Esophagus muscularis mucosa (tissue), 4 donors: ENCODE measurements around the gene SALL3. TPM values are rescaled to one million over a fixed set of nuclear protein-coding genes. Genes with fewer than 3 reads are reported as not detected.

ENCODE experiments used
- DNase-seq: peaks from one replicate; pipeline ENCODE4 v3.0.0-alpha.2; 2017; ENCODE audit errors: extremely low spot score
- H3K27ac ChIP-seq, 4 donors: fragments of 200-600 bp; sonication (generic); replicated peaks in 1 of 4; 1 replicate in 3 of 4; 2 replicates in 1 of 4; pipeline ENCODE4 v1.5.1; 2016 to 2019; ENCODE audit warnings: mild to moderate bottlenecking in 1 of 4
- H3K27me3 ChIP-seq, 4 donors: fragments of 200-600 bp; sonication (generic); one replicate each; pipeline versions ENCODE4 v1.5.1 to v1.6.0; 2016 to 2019
- H3K36me3 ChIP-seq, 4 donors: fragments of 200-600 bp; sonication (generic); one replicate each; pipeline ENCODE4 v1.5.1; 2016 to 2019
- H3K4me1 ChIP-seq, 4 donors: fragments of 200-600 bp; sonication (generic); one replicate each; pipeline ENCODE4 v1.5.1; 2016 to 2019
- H3K4me3 ChIP-seq, 4 donors: fragments of 200-600 bp; sonication (generic); 1 replicate in 2 of 4; 2 replicates in 2 of 4; pipeline ENCODE4 v1.5.1; 2016 to 2019; ENCODE audit warnings: mild to moderate bottlenecking in 4 of 4, moderate library complexity in 1 of 4
- H3K9me3 ChIP-seq, 4 donors: fragments of 200-600 bp; sonication (generic); 1 replicate in 3 of 4; 2 replicates in 1 of 4; pipeline ENCODE4 v1.5.1; 2016 to 2019
- CTCF ChIP-seq, 3 experiments: fragments of 200-600 bp in 2 of 3; fragments of 450-650 bp in 1 of 3; sonication (generic) in 2 of 3; IDR thresholded peaks; one replicate each; pipeline ENCODE4 v1.5.1; 2017 to 2019; ENCODE audit warnings: antibody characterized with exemption in 3 of 3, mild to moderate bottlenecking in 2 of 3, moderate library complexity in 1 of 3
- EP300 ChIP-seq: sonication (generic); formaldehyde crosslinking; IDR thresholded peaks from one replicate; pipeline ENCODE4 v1.6.1; 2017; ENCODE audit warnings: antibody characterized with exemption
- POLR2A ChIP-seq: fragments of 450-650 bp; IDR thresholded peaks from one replicate; pipeline ENCODE4 v1.6.1; 2017; ENCODE audit warnings: antibody characterized with exemption, moderate library complexity, mild to moderate bottlenecking, low read depth
- POLR2AphosphoS5 ChIP-seq, 2 donors: sonication (generic); formaldehyde crosslinking; IDR thresholded peaks; one replicate each; pipeline ENCODE4 v1.6.1; 2017; ENCODE audit warnings: antibody characterized with exemption in 2 of 2
- WGBS: methylation state at CpG from one replicate; pipeline ENCODE4 v1.1.5; 2018; 5-methylcytosine and 5-hydroxymethylcytosine counted together
- intact Hi-C: fragments of 100-400 bp; cut with DNase I; formaldehyde crosslinking; loops from one replicate; pipeline ENCODE4 v1.15.1; 2023
- total RNA-seq, 4 donors: library from RNA; depleted of rRNA; stranded (reverse); fragments of >200 nt; gene quantifications; one replicate each; pipeline versions ENCODE4 v1.1.0 to v1.2.1, GENCODE V29; 2016

Gene SALL3
- total RNA-seq, 4 donors from 2014 or later = not detected

GRCh38 chr18:78992041-78993011, 12.7 kb downstream of the SALL3 start:
- intact Hi-C loops = no loop called here
- DNase-seq = no peak
- Histone ChIP-seq H3K9me3 (no peaks in the 10 kb centered on the region), H3K4me1 (no peaks in the 10 kb centered on the region), H3K36me3 (no peaks in the 10 kb centered on the region), H3K27me3 (peaks cover 0 to 47% (median 4%) of the 10 kb centered on the region in 4 donors), H3K27ac (no peak overlapping the region), H3K4me3 (no peak overlapping the region)
- no peak for TF ChIP-seq POLR2AphosphoS5 (IDR thresholded peaks at IDR 0.05)
- no peak for TF ChIP-seq EP300
- TF ChIP-seq CTCF (IDR thresholded peaks at IDR 0.05) = no peak
- TF ChIP-seq POLR2A = no peak
- 96% methylated on average over 57 of the region's 129 CpGs for WGBS

GRCh38 chr18:78993014-78993926, 13.7 kb downstream of the SALL3 start:
- intact Hi-C loops = no loop called here
- no peak for TF ChIP-seq CTCF (IDR thresholded peaks at IDR 0.05)
- TF ChIP-seq EP300 = no peak
- TF ChIP-seq POLR2A = no peak
- no peak for TF ChIP-seq POLR2AphosphoS5 (IDR thresholded peaks at IDR 0.05)
- Histone ChIP-seq H3K27ac (no peak overlapping the region), H3K4me3 (no peak overlapping the region), H3K27me3 (peaks cover 0 to 37% (median 2%) of the 10 kb centered on the region in 4 donors), H3K36me3 (no peaks in the 10 kb centered on the region), H3K9me3 (no peaks in the 10 kb centered on the region), H3K4me1 (no peaks in the 10 kb centered on the region)
- no peak for DNase-seq
- 98% methylated on average over 61 of the region's 90 CpGs for WGBS

- Histone ChIP-seq H3K4me1 (no peaks in the 10 kb centered on the region), H3K9me3 (no peaks in the 10 kb centered on the region), H3K27me3 (peaks cover 0 to 31% (median 2%) of the 10 kb centered on the region in 4 donors), H3K27ac (no peak overlapping the region), H3K4me3 (no peak overlapping the region), H3K36me3 (no peaks in the 10 kb centered on the region)
- DNase-seq = peak; percentile 87
- intact Hi-C loops = no loop called here
- 98% methylated on average over 37 of the region's 37 CpGs for WGBS
- TF ChIP-seq CTCF (IDR thresholded peaks at IDR 0.05) = no peak
- TF ChIP-seq POLR2A = no peak
- TF ChIP-seq EP300 = no peak
- TF ChIP-seq POLR2AphosphoS5 (IDR thresholded peaks at IDR 0.05) = no peak
Observed at GRCh38 chr18:78994000-78994399, 14.4 kb downstream of the SALL3 start.

GRCh38 chr18:78994531-78994930, 14.9 kb downstream of the SALL3 start:
- Histone ChIP-seq H3K9me3 (no peaks in the 10 kb centered on the region), H3K4me3 (no peak overlapping the region), H3K36me3 (no peaks in the 10 kb centered on the region), H3K27ac (no peak overlapping the region), H3K4me1 (no peaks in the 10 kb centered on the region), H3K27me3 (peaks cover 0 to 30% (median 2%) of the 10 kb centered on the region in 4 donors)
- intact Hi-C loops = no loop called here
- DNase-seq = no peak
- WGBS = 93% methylated on average over 33 of the region's 38 CpGs
- no peak for TF ChIP-seq POLR2A
- no peak for TF ChIP-seq EP300
- no peak for TF ChIP-seq CTCF (IDR thresholded peaks at IDR 0.05)
- no peak for TF ChIP-seq POLR2AphosphoS5 (IDR thresholded peaks at IDR 0.05)
